HG03460 (cell line): Measurements from ENCODE around the gene HLA-E.

Experiments
- ATAC-seq: cut with Tn5 transposase; IDR thresholded peaks from one replicate; pipeline ENCODE4 v1.9.1; 2021; ENCODE audit not compliant: unreplicated experiment

The HLA-E gene

GRCh38 chr6:30533460-30534294, 44.4 kb downstream of the HLA-E start:
- no peak for ATAC-seq

GRCh38 chr6:30537931-30538330, 48.6 kb downstream of the HLA-E start:
- no peak for ATAC-seq

GRCh38 chr6:30541515-30542403, 52.5 kb downstream of the HLA-E start:
- ATAC-seq, result no peak

- no peak for ATAC-seq
Observed at GRCh38 chr6:30542404-30542725, 53.1 kb downstream of the HLA-E start.

- ATAC-seq, result no peak
Observed at GRCh38 chr6:30542915-30543314, 53.6 kb downstream of the HLA-E start.
